DND-41 (cell line): ENCODE results near the gene SNAPC1.

Experiments used
- CTCF ChIP-seq: IDR thresholded peaks from 2 replicates; pipeline ENCODE4 v1.5.1; 2012; ENCODE audit warnings: borderline replicate concordance, low read length, moderate library complexity, mild to moderate bottlenecking; ENCODE audit not compliant: poor library complexity, severe bottlenecking; ENCODE audit errors: extremely low read depth
- EZH2 ChIP-seq: IDR thresholded peaks from 3 replicates; pipeline ENCODE4 v1.6.1; 2012; ENCODE audit warnings: borderline replicate concordance, low read depth, mild to moderate bottlenecking, moderate library complexity, low read length, inconsistent platforms; ENCODE audit not compliant: severe bottlenecking

GRCh38 chr14:61802010-61802568 is 39.9 kb downstream of the SNAPC1 start:
- TF ChIP-seq EZH2 (no peak), CTCF (no peak)
